Stimulated activated CD4-positive, alpha-beta T cell treated with anti-CD3 and anti-CD28 coated beads, Interleukin-1b, Interleukin-23, amount 100 ng/mL, for 48 hours (primary cell): ENCODE data around the gene PRR30.

Experiments
- DNase-seq: peaks from one replicate; pipeline ENCODE4 v3.0.0-alpha.2; 2020

The PRR30 gene

DNA sequence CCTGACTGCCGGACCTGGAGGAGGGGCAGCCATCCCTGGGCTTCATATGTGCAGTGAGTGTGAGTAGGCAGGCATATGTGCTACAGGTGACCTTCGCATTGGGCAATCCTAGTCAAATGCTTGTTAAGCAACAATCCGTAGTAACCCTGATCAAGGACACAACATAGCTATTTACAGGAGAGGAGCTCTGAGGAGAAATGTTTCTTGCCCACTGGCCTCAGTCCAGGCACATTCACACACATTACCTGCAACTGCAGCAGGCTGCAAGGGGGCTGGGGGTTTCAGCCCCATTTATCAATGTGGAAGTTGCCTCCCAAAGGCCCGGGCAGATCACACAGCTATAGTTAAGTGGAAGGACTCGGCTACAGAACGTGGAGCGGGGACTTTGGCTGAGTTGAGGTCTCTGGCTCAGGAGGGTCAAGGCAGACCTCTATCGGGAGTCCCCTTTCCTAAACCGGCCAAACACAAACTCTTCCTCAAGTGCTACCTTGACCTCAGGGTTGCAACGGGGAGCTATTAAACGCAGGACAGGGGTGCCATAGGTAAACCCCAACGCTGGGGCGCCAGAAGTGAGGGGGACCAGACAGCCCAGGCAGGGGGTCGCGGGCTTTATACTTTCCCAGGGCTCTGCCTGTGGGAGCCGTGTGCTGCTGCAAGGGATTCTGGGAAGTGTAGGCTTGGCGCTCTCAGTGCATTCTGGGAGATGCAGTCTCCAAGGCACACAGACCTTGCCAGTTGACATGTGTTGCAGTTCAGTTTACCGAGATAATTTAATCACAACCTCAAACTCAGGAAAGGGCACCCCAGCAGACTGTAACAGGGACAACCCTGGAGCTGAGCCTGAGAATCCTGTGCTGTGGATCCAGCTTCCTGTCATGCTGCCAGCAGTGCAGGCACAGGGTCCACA lies 43.2 kb downstream of the PRR30 start:
- peak; percentile 36 for DNase-seq

DNA sequence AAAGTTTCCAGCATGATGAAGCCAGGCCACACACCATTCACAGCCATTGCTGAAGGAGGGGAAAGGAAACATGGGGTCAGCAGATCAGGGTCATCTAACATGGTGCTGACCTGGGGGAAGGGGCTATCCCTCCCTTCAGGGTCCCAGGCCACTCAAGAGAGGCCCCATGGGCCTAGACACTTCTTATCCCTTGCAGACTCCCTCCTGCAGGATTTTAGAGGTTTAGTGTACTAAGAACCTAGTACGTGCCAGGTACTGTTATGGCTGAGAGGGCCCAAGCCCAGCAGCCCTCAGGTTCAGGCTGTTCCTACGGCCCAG lies 43.8 kb downstream of the PRR30 start:
- no peak for DNase-seq

DNA sequence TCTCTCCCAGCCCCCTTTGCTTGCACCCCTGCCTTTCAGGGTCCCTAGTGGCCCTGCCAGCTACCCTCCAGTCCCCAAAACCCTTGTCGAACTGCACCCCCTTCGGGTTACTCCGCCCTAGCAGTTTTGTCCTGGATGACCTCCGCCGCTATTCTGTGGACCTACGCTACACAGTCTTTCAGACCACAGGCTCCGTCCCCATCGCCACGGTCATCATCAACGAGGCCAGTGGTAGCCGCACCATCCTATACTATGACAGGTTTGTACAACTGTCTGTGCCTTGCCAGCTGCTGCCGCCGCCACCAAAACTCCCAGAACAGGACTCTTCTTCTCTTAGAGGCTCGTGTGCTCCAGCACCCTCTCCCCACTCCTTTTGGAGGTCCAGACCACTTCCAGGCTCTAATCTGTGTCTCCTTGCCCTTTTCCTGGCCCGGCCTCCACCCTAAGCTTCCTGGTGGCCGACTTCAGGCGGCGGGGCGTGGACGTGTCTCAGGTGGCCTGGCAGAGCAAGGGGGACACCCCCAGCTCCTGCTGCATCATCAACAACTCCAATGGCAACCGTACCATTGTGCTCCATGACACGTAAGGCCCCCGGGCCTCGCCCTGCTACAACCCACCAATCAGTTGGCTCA lies 44.7 kb downstream of the PRR30 start:
- no peak for DNase-seq

DNA sequence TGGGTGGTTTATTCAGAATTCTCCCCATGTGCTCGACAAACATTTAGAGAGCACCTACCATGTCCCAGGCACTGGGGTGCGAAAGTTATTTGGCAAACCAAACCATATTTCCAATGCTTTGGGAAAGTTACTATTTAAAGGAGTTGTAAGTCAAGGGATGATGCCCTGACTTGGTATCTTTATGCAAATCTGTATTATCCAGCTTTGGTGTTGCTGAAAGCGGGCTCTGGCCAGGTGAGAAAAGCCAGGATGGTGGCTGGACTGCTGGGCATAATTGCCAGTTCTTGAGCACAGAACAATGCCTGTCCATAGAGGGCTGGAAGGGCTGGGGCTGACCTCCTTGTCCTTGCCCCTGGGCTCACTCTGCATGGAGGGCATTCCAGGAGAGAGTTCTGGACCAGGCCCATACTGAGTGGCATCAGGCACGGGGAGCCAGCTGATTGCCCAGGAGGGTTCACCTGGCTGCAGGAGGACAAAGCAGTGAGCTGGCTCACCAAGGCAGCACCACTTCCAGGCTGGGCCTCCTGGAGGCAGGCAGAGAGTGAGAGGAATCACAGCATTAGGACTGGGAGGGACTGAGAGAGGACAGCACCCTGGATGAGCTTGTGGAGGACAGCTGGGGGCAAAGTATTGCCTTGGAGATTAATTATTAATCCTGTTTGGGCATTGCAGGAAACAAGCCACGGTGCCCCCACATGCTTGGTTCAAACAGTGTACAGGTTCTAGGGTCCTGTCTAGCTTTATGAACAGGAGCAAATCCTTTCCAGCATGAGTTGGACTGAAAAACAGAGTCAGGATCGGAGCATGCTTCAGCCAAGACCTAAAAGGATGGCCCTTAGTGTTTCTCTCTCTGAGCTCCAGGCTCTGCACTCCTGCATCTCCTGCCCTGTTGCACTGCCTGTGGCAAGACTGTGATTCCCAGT lies 45.5 kb downstream of the PRR30 start:
- no peak for DNase-seq

DNA sequence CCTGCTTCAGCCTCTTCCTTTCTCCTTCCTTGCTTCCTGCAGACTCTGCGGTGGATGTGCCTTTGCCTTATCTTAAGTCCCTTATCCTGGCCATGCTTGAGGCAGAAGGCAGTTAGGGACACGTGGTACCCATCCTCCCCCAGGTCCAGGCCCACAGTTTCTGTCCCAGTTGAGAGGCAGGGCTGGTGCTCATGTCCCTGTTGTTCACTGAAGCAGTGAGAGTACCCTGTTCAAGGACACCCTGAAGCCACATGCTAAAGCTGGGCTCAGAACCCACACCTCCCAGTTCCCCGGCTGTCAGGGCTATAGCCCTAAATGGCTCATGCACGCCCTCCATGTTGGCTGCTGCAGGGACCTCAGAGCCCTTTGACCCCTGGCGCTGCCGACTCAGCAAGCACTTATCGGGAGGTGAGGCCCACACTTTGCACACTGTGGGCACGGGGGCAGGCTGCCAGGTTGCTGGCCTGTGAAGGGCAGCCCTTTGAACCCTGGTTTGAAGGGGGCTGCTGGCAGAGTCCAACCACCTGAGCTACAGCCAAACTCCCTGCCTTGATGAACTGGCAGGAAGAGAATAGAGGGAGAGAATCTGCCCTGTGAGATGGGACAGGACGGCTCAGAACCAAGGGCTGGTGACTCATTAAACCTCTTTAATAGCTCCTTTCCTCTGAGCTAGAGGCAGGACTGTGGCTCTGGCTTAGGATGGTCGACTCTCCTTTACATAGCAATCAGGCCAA lies 46.3 kb downstream of the PRR30 start:
- no peak for DNase-seq

DNA sequence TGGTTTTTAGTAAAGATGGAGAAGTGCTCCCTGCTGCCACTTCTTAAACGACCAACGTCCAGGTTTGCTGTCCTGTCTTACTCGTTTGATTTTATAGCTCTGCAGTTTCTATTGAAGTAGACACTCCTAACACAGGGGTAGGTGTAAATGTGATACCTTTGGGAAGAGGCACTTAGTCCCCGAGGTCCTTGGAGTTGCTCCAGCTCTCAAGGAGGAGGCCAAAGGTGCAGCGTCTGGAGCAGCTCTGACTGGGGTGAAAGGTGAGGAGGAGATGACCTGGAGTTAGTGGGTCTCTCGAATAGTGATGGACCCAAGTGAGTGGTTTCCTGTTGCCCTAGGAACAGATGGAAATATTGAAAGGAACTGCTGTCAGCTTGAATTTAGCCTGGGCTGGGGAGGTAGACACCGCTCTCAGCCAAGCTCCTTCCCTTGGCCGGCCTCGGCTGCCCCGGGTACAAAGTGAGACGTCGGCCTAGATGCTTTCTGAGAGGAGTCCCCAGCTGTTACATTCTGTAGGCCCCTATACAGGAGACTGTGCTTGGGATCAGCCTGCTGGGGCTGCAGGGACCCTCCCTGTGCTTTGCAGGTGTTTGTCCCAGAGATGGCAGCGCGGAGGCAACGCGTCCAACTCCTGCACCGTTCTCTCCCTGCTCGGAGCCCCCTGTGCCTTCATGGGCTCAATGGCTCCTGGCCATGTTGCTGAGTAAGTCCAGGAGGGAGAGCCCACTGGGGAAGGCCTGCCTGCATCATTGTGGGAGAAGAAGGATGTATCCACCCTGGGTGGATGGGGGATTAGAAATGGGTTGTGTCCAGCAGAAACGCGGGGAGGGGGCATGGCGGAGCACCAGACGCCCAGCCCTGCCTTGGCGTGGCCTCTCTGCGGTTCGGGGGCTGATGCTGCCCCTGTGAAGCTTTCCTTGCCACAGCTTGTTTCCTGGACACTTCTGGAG lies 47.2 kb downstream of the PRR30 start:
- DNase-seq, result no peak

DNA sequence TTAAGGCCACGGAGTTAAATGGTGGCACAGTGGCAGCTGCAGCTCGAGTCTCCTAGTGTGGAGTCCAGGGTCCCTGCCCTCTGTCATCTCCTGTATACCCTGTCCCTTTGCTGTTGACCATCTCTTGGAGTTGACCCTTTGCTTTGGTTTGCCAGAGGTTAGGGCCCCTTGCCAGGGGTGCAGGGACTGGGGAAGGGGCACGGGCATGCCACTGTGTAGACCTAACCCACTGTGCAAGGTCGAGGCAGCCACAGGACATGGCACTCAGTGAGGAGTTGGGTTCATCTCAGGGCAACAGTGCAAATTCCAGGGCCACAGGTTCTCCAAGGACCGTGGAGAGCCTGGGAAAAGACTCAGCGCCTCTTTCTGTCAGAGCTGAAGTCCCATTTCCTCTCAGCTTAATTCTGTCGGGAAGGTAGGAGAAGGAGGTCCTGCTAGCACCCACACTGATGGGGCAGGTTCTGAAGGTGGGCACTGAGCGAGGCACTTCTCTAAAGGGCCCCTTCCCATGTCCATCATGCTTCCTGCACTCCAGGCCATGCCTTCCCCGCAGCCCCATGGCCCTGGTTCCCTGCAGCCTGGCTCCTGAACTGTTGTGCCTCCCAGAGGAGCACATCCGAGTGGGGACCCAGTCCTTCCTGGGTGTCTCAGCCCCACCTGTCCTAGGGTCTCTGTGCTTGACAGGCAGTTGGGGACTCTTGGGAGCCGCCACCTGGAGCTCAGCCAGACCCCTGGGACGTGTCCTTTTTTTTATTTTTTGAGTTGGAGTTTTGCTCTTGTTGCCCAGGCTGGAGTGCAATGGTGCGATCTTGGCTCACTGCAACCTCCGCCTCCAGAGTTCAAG lies 49.9 kb downstream of the PRR30 start:
- DNase-seq, result no peak

DNA sequence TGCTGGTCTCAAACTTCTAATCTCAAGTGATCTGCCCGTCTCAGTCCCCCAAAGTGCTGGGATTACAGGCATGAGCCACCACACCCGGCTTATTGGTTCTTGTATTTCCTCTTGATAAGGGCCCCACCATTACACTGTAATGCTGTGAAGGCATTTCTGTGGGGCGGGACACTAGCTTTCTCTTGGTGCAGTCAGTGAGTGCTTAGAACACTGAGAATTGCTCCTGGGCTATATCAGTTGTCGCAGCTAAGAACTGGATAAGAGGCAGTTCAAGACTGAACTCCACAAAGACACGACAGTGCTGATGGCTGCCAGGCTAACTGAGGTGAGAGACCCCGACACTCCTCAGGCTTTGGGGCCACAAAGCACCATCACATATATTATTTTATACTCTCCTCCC lies 50.6 kb downstream of the PRR30 start:
- no peak for DNase-seq

DNA sequence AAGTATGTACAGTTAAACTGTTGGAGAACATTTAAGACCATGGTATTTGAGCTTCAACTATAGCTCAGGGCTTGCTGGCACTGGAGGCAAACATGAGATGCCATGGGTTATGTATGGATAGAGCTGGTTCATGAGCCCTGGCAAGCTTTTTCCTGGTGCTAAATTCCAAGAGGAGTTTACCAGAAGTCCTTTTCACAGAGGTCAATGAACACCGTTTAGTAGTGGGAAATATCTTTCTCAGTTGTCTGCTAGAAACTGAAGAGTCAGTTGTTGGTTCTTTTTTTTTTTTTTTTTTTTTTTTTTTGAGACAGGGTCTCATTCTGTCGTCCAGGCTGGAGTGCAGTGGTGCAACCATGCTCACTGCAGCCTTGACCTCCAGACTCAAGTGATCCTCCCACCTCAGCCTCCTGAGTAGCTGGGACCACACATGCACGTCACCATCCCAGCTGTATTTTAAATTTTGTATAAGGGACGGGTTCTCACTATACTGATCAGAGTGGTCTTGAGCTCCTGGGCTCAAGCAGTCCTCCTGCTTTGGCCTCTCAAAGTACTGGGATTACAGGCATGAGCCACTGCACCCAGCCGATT lies 51.3 kb downstream of the PRR30 start:
- DNase-seq, result no peak
